Fibroblast of skin of abdomen (primary cell): Measurements from ENCODE around the gene ADPRM. TPM values are rescaled to one million over a fixed set of nuclear protein-coding genes. Genes with fewer than 3 reads are reported as not detected.
"Not testable (repeated sequence)": the region's sequence is repeated elsewhere in the genome, so short reads cannot be mapped to it uniquely, and the experiment has no call there.

Experiments used
- DNase-seq: peaks from one replicate; pipeline ENCODE4 v3.0.0-alpha.2; 2013
- polyA plus RNA-seq, 2 experiments: library from polyadenylated mRNA; unstranded; fragments of 120-200 nt; gene quantifications; one replicate each; pipeline ENCODE4 v1.2.1, GENCODE V29; 2013; ENCODE audit not compliant: insufficient read length in 2 of 2

The ADPRM gene
- 10.6 TPM for polyA plus RNA-seq (2013, experiment 1 of 2; ENCODE audit: insufficient read length)
- 11.7 TPM for polyA plus RNA-seq (2013, experiment 2 of 2; ENCODE audit: insufficient read length)

DNA sequence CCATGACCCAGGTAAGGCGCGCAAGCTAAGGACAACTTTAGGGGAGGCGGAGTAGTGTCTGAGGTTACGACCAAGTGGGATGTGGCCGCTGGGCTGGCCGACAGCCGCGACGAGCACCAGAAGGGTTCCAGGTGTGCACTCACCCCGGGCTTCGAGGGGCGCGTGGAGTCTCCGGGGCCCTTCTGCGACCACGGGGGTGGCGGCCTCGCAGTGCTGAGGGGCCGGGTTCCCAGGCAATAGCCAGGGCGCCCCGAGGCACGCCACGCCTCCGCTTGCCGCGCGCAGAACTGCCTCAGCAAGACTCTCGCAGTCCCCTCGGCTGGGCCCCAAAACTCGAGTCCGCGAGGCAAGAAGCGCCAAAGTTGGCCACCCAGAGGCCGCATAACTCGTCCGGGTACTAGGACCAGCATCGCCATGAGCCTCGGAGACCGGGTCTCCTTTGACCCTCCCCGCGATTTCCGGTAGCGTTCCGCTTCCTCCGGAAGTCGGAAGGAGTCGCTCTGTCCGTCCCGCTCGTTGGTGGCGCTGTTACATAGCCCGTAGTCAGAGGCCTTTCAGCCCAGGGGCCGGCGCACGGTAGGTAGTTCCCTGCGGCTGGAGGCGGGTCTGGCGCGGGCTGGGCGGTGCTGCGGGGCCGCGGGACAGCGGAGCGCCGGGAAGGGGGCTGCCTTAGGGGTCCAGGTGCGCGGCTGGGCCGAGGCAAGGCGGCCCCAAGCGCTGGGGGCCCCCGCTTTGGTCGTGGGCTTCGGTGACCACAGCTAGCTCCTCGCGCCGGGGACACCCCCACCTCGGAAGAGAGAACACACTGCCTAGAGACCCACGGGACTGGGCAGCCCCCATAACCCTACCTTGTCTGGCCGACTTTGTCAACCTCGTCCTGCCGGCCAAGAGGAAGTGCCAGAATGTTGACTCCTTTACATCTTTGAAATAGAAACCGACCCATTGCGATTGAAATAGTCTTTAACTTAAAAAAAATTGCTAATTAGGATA, at the start of gene ADPRM, which contains the start of gene SCO1:
Gene ADPRM (plus strand): TSS at position 503 of the 990 bp plus-strand sequence. CDS start 7,333 bp downstream, outside the sequence.
Gene SCO1 (minus strand): TSS at position 442 of the 990 bp plus-strand sequence. CDS start 26 bp downstream, at position 416.
- peak; percentile 94 for DNase-seq

- no peak for DNase-seq
These were observed 49.0 kb upstream of the ADPRM start for GRCh38 chr17:10648381-10648780.

GRCh38 chr17:10648956-10649355, 48.4 kb upstream of the ADPRM start:
- peak; percentile 38 for DNase-seq

DNA sequence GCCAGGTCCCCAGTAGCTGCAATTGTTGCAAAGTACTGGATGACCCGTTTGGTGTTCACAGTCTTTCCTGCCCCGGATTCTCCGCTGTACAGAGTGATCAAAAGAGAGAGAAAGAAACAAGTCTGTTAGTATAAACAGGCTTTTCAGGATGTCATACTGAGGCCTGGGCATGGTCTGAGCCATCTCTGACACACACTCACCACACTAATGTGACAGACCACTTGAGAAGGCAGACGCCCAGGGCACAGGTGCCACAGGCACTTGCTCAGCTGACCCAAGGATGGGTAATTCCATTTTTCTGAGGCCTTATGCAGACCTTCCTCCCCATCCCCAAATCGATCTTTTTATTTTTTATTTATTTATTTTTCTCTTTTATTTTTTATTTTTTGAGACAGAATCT, 47.8 kb upstream of the ADPRM start:
- DNase-seq = no peak

GRCh38 chr17:10651927-10652326, 45.5 kb upstream of the ADPRM start:
- DNase-seq = no peak

DNA sequence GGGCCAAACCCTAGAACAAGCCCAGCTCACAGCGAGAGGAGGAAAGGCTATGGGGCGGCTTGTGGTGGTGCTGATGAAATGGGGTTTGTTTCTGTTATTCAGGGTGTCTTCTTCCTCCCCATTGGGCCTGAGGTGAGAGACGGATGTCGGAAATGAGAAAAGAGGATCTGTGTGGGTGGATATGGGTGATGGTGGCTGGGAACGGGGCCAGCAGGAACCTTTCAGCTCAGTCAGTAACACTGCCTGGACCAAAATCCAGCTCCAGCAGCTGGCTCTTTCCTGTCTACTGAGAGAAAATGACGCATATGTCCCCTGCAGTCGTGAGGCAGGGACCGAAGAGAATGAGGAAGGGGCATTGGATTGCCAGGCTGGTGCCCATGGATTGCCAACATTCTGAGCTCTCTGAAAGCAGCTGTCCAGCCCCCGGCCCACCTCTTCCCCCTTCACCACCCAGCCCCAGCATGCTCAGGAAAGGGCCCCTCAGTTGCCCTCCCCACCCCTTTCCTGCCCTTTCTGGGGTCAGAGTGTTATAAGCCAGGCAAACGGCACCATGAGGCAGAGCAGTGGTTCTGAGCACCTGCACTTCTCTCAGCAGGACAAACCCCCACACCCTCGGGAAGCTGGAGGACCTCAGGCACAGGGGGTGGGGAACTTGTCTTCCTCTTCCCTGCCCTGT, 44.3 kb upstream of the ADPRM start:
- DNase-seq = no peak

- DNase-seq = no peak
These were observed 43.4 kb upstream of the ADPRM start for GRCh38 chr17:10653987-10654386.

- DNase-seq = no peak
These were observed 40.2 kb upstream of the ADPRM start, which contains the start of gene MYH3 for GRCh38 chr17:10657148-10657547. Gene MYH3 (minus strand): TSS chr17:10657309. CDS start chr17:10655064, 2,245 bp downstream.

GRCh38 chr17:10657879-10658278, 39.5 kb upstream of the ADPRM start:
- no peak for DNase-seq

GRCh38 chr17:10661437-10661836, 36.0 kb upstream of the ADPRM start:
- DNase-seq = peak; percentile 13

- no peak for DNase-seq
These were observed 34.2 kb upstream of the ADPRM start for GRCh38 chr17:10663231-10663630.

DNA sequence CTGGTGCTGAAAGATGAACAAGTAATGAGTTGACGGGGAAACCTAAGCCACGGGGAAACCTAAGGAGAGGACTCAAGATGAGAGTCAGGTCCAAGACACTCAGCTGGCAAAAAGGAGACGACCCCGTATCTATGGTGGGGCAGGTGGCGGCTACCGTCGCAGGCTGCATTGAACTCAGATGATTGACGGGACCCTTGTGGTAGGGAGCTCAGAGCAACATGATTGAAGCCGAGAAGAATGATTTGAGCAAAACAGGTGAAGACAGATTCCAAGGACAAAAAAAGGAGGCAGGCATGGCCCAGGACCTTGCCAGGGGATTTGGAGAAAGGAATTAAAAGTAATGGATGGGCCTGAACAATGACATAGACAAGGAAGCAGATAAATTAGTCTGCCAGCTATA, 32.8 kb upstream of the ADPRM start:
- no peak for DNase-seq

DNA sequence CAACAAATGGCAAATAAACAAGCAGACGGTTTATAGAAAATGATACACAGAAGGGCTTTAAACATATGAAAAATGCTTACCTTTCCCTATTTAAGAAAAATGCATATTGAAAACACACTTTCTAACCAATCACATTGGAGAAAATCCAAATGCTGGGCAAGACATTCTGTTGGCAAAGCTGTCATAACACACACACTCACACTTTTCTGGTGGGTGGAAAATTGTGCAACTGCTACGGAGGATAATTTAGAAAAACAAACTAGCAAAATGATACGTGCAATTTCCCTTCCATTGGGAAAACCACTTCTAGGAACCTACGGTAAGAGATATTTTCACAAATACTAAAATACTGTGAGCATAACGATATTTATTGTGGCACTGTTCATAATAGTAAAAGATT, 30.5 kb upstream of the ADPRM start:
- DNase-seq = no peak

- DNase-seq = peak; percentile 42
These were observed 28.6 kb upstream of the ADPRM start for GRCh38 chr17:10668775-10669174.

- no peak for DNase-seq
These were observed 24.1 kb upstream of the ADPRM start for GRCh38 chr17:10673312-10673711.

DNA sequence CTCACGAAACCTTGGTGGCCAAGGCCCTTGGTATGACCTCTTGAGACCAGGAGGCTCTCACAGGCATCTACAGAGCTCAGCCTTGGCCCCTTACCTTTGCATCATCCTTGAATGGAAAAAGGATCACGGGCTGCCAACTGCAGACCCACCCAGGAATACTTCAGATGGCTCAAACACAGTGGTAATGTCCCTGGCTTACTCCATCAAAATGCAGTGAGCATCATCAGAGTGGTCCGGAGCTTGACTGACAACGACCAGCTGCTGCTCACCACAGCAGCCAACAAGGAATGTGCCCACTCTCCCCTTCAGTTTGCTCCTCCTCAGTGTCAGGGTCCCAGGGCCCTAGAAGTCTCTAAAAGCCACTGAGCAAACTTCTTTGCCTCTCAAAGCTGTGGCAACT, 22.7 kb upstream of the ADPRM start:
- no peak for DNase-seq

GRCh38 chr17:10681866-10682446, 15.4 kb upstream of the ADPRM start:
- peak; percentile 93 for DNase-seq

DNA sequence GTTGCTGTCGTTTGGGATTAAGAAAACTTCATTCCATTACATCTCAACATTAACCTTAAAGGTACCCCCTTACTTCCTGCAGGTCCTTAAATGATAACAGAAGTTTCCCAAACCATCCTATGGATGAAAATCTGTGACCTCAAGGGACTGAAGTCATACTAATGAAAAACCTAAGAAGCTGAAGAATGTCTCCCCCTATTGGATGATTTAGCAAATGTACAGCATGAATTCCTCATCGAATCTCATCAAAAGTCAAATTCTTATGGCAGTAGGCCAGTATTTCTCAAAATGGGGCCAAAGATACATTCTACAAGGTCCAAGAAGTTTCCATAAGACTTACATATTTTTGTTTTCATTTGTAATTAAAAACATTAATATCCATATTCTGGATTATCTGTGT, 13.5 kb upstream of the ADPRM start:
- peak; percentile 42 for DNase-seq

DNA sequence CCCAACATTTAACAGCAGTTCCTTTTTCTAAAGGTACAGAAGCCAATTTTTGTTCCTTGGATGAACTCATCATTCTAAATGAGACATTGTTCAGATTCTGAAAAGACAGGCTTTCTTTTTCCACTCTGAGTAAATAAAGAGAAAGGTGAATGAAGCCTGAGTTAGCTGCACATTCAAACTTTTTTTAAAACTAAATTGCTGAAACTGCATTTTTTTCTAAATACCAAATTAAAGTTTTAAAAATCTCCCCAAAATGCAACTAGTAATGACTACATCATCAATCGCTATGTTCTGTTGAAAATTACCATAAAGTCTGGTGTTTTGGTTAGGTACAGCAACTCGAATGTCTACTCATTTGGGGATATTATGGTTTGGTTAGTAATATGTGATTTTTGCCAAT, 9.9 kb upstream of the ADPRM start:
- no peak for DNase-seq

DNA sequence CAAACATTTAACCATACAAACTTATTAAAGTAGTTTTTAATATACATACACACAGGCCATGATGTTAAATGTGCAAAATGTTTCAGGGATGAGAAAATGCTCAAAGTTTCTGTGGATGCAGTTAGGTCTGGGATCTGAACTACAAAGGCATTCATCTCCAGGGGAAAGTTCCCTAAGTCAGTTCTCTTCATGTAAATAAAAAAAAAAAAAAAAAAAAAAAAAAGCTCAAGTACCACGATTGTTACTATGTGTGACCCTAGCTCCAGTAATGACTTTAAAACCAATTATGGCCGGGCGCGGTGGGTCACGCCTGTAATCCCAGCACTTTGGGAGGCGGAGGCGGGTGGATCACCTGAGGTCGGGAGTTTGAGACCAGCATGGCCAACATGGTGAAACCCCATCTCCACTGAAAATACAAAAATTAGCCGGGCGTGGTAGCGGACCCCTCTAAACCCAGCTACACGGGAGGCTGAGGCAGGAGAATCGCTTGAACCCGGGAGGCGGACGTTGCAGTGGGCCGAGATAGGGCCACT, 1.5 kb upstream of the ADPRM start:
- DNase-seq = not testable (repeated sequence)

DNA sequence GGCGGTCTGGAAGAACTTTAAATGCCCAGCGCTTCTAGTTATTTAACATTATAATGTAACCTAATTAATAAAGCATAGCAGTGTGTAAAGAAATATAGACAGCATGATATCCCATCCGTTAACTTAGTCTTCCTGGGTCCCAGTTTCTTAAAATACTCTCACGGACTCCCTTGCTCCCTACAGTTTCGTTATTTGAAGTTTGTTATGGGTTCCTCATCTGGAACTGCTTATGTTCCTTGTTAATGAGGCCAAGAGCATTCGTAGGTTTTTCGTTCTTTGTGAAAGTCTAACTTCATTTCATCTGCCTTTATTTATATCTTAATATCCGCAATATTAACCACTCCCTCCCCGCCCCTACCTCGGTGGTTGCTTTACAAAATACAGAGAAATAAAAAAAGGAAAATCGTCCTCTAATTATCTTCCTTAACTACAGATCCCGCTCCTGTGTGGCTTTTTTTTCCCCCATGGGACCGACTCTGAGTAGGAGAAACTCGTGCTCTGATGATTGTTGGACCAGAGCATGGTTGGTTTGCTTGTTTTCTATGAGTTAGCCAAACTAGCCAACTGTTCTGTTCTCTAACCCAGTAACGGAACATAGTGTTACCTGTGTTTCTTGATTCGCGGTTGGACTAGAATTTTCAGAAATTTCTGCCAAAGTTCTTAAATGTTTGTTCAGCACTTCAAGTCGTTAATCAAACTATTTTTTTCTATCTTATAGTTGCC, 863 bp downstream of the ADPRM start:
- DNase-seq = peak; percentile 22

GRCh38 chr17:10699856-10700255, 2.5 kb downstream of the ADPRM start:
- no peak for DNase-seq
